ENCODE data around the gene TUBA8.

GRCh38 chr22:18091478-18091877, 19.1 kb upstream of the TUBA8 start:
- TF ChIP-seq CTCF (IDR thresholded peaks at IDR 0.05) (no peak), POLR2A (IDR thresholded peaks at IDR 0.05) (no peak), POLR2AphosphoS5 (IDR thresholded peaks at IDR 0.05) (no peak)
